IMR-90 (cell line): ENCODE data around the gene KDM2A. TPM values are rescaled to one million over a fixed set of nuclear protein-coding genes. Genes with fewer than 3 reads are reported as not detected.

Experiments used
- ATAC-seq: fragments of 200-7000 bp; cut with Tn5 transposase; 2 replicates; pipeline ENCODE4 v1.9.1; 2020; ENCODE audit warnings: low read depth, mild to moderate bottlenecking, moderate library complexity
- BruUV-seq: library from RNA; stranded (reverse); fragments of 400-500 nt; replicated peaks from 2 replicates; lab custom pipeline; 2021; lab: Mats Ljungman, UMichigan
- CTCF ChIA-PET: fragments of 300-600 bp; formaldehyde crosslinking; extraction: SDS; loops from one replicate; lab custom pipeline; 2021; ENCODE audit warnings: antibody characterized with exemption; lab: Yijun Ruan, JAX
- POLR2A ChIA-PET: fragments of 300-600 bp; sonication (Branson Sonifier 250); formaldehyde crosslinking; loops from one replicate; lab custom pipeline; 2022; ENCODE audit warnings: antibody characterized with exemption; ENCODE audit not compliant: unreplicated experiment; lab: Charles Lee
- DNase-seq: peaks from one replicate; pipeline ENCODE4 v3.0.0; 2013
- H2AFZ ChIP-seq: replicated peaks from 2 replicates; pipeline ENCODE3; 2013; ENCODE audit warnings: low read length, mild to moderate bottlenecking; ENCODE audit not compliant: poor library complexity
- H2AK5ac ChIP-seq: 2 replicates; pipeline ENCODE4 v1.6.1; 2013; ENCODE audit warnings: low read depth, low read length, inconsistent platforms
- H2AK9ac ChIP-seq: replicated peaks from 2 replicates; pipeline ENCODE3; 2013; ENCODE audit warnings: mild to moderate bottlenecking, low read depth, low read length, moderate library complexity; ENCODE audit not compliant: poor library complexity
- H2BK120ac ChIP-seq: 2 replicates; pipeline ENCODE4 v1.6.1; 2013; ENCODE audit warnings: low read depth, low read length, inconsistent platforms
- H2BK15ac ChIP-seq: 3 replicates; pipeline ENCODE4 v1.6.1; 2013; ENCODE audit warnings: low read depth, low read length, inconsistent platforms
- H2BK20ac ChIP-seq: 2 replicates; pipeline ENCODE4 v1.6.1; 2013; ENCODE audit warnings: low read depth, mild to moderate bottlenecking, inconsistent platforms, low read length, moderate library complexity
- H2BK5ac ChIP-seq: 2 replicates; pipeline ENCODE4 v1.6.1; 2013; ENCODE audit warnings: mild to moderate bottlenecking, low read depth, low read length, inconsistent platforms; ENCODE audit not compliant: poor library complexity, severe bottlenecking
- H3K14ac ChIP-seq: replicated peaks from 2 replicates; pipeline ENCODE4 v1.6.1; 2013; ENCODE audit warnings: low read depth, low read length, inconsistent platforms
- H3K18ac ChIP-seq: 2 replicates; pipeline ENCODE4 v1.6.1; 2013; ENCODE audit warnings: low read depth, low read length, control low read depth
- H3K23ac ChIP-seq: 2 replicates; pipeline ENCODE4 v1.6.1; 2013; ENCODE audit warnings: low read depth, low read length, inconsistent platforms
- H3K27ac ChIP-seq: 2 replicates; pipeline ENCODE4 v1.5.1; 2013; ENCODE audit warnings: mild to moderate bottlenecking, control low read depth, low read length; ENCODE audit not compliant: insufficient read depth
- H3K27me3 ChIP-seq: 2 replicates; pipeline ENCODE4 v1.6.1; 2013; ENCODE audit warnings: low read length; ENCODE audit not compliant: control insufficient read depth, insufficient read depth
- H3K36me3 ChIP-seq: 2 replicates; pipeline ENCODE4 v1.6.1; 2013; ENCODE audit warnings: low read length, mixed read lengths; ENCODE audit not compliant: control insufficient read depth, insufficient read depth
- H3K4ac ChIP-seq: 2 replicates; pipeline ENCODE4 v1.6.1; 2013; ENCODE audit warnings: low read depth, low read length, inconsistent platforms
- H3K4me1 ChIP-seq: 2 replicates; pipeline ENCODE4 v1.6.1; 2013; ENCODE audit warnings: low read length, mixed read lengths; ENCODE audit not compliant: control insufficient read depth, insufficient read depth
- H3K4me2 ChIP-seq: 2 replicates; pipeline ENCODE4 v1.6.1; 2013; ENCODE audit warnings: low read depth, mild to moderate bottlenecking, control low read depth, low read length, moderate library complexity
- H3K4me3 ChIP-seq: 2 replicates; pipeline ENCODE4 v1.5.1; 2013; ENCODE audit warnings: low read depth, mild to moderate bottlenecking, control low read depth, low read length, moderate library complexity; ENCODE audit not compliant: insufficient read depth
- H3K56ac ChIP-seq: 2 replicates; pipeline ENCODE4 v1.6.1; 2013; ENCODE audit warnings: low read length, inconsistent platforms; ENCODE audit not compliant: insufficient read depth; ENCODE audit errors: extremely low read depth
- H3K79me1 ChIP-seq, 2 experiments: 2 replicates each; pipeline ENCODE4 v1.6.1; 2013; ENCODE audit warnings: low read length in 2 of 2, inconsistent platforms in 1 of 2, low read depth in 1 of 2
- H3K9ac ChIP-seq: 2 replicates; pipeline ENCODE4 v1.6.1; 2013; ENCODE audit warnings: low read depth, low read length, control low read depth
- H3K9me1 ChIP-seq: 2 replicates; pipeline ENCODE4 v1.6.1; 2013; ENCODE audit warnings: low read length, inconsistent platforms; ENCODE audit not compliant: insufficient read depth
- H3K9me3 ChIP-seq: 2 replicates; pipeline ENCODE4 v1.6.1; 2013; ENCODE audit warnings: low read length; ENCODE audit not compliant: control insufficient read depth, insufficient read depth
- H4K20me1 ChIP-seq: 2 replicates; pipeline ENCODE4 v1.6.1; 2013; ENCODE audit warnings: low read length, inconsistent platforms; ENCODE audit not compliant: insufficient read depth
- H4K5ac ChIP-seq: 2 replicates; pipeline ENCODE4 v1.6.1; 2013; ENCODE audit warnings: mild to moderate bottlenecking, low read depth, low read length, control low read depth
- H4K8ac ChIP-seq, 2 experiments: 2 replicates each; pipeline ENCODE4 v1.6.1; 2013; ENCODE audit warnings: low read depth in 2 of 2, low read length in 2 of 2, control low read depth in 1 of 2, inconsistent platforms in 1 of 2
- H4K91ac ChIP-seq: 2 replicates; pipeline ENCODE4 v1.6.1; 2013; ENCODE audit warnings: low read depth, low read length, inconsistent platforms; ENCODE audit not compliant: insufficient read depth
- CHD1 ChIP-seq: IDR thresholded peaks from 2 replicates; pipeline ENCODE4 v1.6.1; 2012; ENCODE audit warnings: low read depth, low read length, improper control_type of control experiment
- FOS ChIP-seq: fragments of 150-350 bp; IDR thresholded peaks from 2 replicates; pipeline ENCODE4 v1.6.1; 2016; ENCODE audit warnings: low read depth, low read length
- NFE2L2 ChIP-seq: fragments of 150-350 bp; IDR thresholded peaks from 2 replicates; pipeline ENCODE4 v1.6.1; 2016; ENCODE audit warnings: low read depth, mild to moderate bottlenecking, low read length
- RFX5 ChIP-seq: IDR thresholded peaks from 2 replicates; pipeline ENCODE4 v1.8.0; 2012; ENCODE audit warnings: low read depth, mild to moderate bottlenecking, low read length, moderate library complexity
- WGBS, 2 experiments: methylation state at CpG; one replicate each; pipeline versions ENCODE4 v1.1.5 to v1.1.7; 2013; ENCODE audit warnings: missing lambda C conversion rate in 2 of 2; ENCODE audit not compliant: insufficient read length in 1 of 2; ENCODE audit errors: extremely low coverage in 2 of 2; 5-methylcytosine and 5-hydroxymethylcytosine counted together
- dilution Hi-C: fragments of 300-500 bp; cut with HindIII; formaldehyde crosslinking; loops from one replicate; pipeline ENCODE4 v1.14.3; 2018; ENCODE audit warnings: low sequenced_read_pairs; ENCODE audit not compliant: unreplicated experiment
- in situ Hi-C: fragments of 300-500 bp; cut with MboI; formaldehyde crosslinking; loops from 3 replicates; pipeline ENCODE4 v1.14.3; 2019; ENCODE audit warnings: low sequenced_read_pairs, inconsistent platforms, mixed read lengths
- intact Hi-C: fragments of 100-400 bp; cut with micrococcal nuclease; formaldehyde crosslinking; loops from 2 replicates; pipeline ENCODE4 v1.10.0; 2022
- polyA plus RNA-seq, 3 experiments: library from polyadenylated mRNA; depleted of rRNA; stranded (reverse); fragments of >200 nt; gene quantifications; 2 replicates each; pipeline ENCODE4 v1.2.3, GENCODE V29; 2012; ENCODE audit warnings: low replicate concordance in 1 of 3
- total RNA-seq: library from RNA; depleted of rRNA; stranded (reverse); fragments of >200 nt; gene quantifications from 2 replicates; pipeline ENCODE4 v1.2.3, GENCODE V29; 2012

The KDM2A gene
- total and polyA plus RNA-seq, 2 of the 4 experiments (the other 2 are of a cell fraction): 26.7 to 42.6 TPM

- H2BK15ac ChIP-seq: no peak overlapping the region
- H3K27me3 ChIP-seq: no peaks in the 10 kb centered on the region
- no peak overlapping the region for H2AFZ ChIP-seq
- H4K20me1 ChIP-seq: peaks cover 44% of the 10 kb centered on the region
- H2AK9ac ChIP-seq: peak overlapping the region; percentile 45
- whole genome bisulfite sequencing, 2 experiments: 96% methylated on average over 5 of the region's 19 CpGs; no CpG with 5 or more reads in 1 of the 2 experiments
- DNase-seq (no peak), ATAC-seq (no peak)
- no peak overlapping the region for H3K14ac ChIP-seq
- no peak overlapping the region for H3K4me3 ChIP-seq
- H3K79me1 ChIP-seq: peaks cover 28 to 98% of the 10 kb centered on the region in 2 experiments; a peak in 3 of 4 replicates
- H3K56ac ChIP-seq: no peak overlapping the region
- peaks cover 37% of the 10 kb centered on the region for H3K4me1 ChIP-seq
- dilution Hi-C loops: no loop called here
- intact Hi-C loops: no loop called here
- no peak overlapping the region for H3K27ac ChIP-seq
- TF ChIP-seq CHD1: no peak
- TF ChIP-seq NFE2L2: no peak
- TF ChIP-seq RFX5: no peak
- no peak for TF ChIP-seq FOS
- ChIA-PET CTCF (no interaction called here), POLR2A (no interaction called here)
- no peaks in the 10 kb centered on the region for H3K9me3 ChIP-seq
- no peak overlapping the region for H2BK120ac ChIP-seq
- H3K4me2 ChIP-seq: no peak overlapping the region
- no peak overlapping the region; the same call in 1 of the 2 replicates for H3K4ac ChIP-seq
- H3K23ac ChIP-seq: no peak overlapping the region
- H3K9ac ChIP-seq: no peak overlapping the region
- peaks cover 39% of the 10 kb centered on the region for H3K9me1 ChIP-seq
- H4K5ac ChIP-seq: no peak overlapping the region
- H2AK5ac ChIP-seq: 0 out of 2 replicates have a peak overlapping the region, but pooled peaks have one; percentile 36
- H2BK5ac ChIP-seq: no peak overlapping the region
- no peak overlapping the region for H3K18ac ChIP-seq
- H3K36me3 ChIP-seq: peaks cover 10% of the 10 kb centered on the region; the same call in 1 of the 2 replicates
- BruUV-seq: no TSS peak
- no peak overlapping the region for H4K8ac ChIP-seq
- no peak overlapping the region for H2BK20ac ChIP-seq
- H4K91ac ChIP-seq: no peak overlapping the region
- in situ Hi-C loops: no loop called here
Observed at GRCh38 chr11:67271541-67272284, 152.7 kb downstream of the KDM2A start.
